ENCODE results near the gene CCDC57. TPM values are rescaled to one million over a fixed set of nuclear protein-coding genes. Genes with fewer than 3 reads are reported as not detected.

The CCDC57 gene
- total RNA-seq, 4 donors from 2014 or later = 23.5 to 87.5 (median 48.3) TPM

- Histone ChIP-seq H3K4me3 (peak overlapping the region in 1 of 4 donors; percentile 87), H3K27me3 (no peaks in the 10 kb centered on the region), H3K9me3 (no peaks in the 10 kb centered on the region), H3K36me3 (peaks cover 0 to 5% (median 2%) of the 10 kb centered on the region in 4 donors), H3K27ac (no peak overlapping the region), H3K4me1 (peaks cover 12 to 28% (median 27%) of the 10 kb centered on the region in 4 donors)
- in situ Hi-C loops (cut with MboI; ENCODE audit: low pct_ligation_motif_present in 1 of 4, low pct_unique_long_range_greater_than_20kb in 1 of 4, low sequenced_read_pairs in 3 of 4) = no loop called here
- no peak for DNase-seq
- TF ChIP-seq CTCF (IDR thresholded peaks at IDR 0.05) (no peak), POLR2AphosphoS5 (IDR thresholded peaks at IDR 0.05) (no peak), EP300 (IDR thresholded peaks at IDR 0.05; ENCODE audit: low read depth) (no peak), POLR2A (IDR thresholded peaks at IDR 0.05) (no peak)
- intact Hi-C loops (cut with DNase I; ENCODE audit: low total_unique reads) = no loop called here
- WGBS, 2 donors (ENCODE audit: low coverage in 1 of 2) = 89 to 93% methylated on average over 5 to 19 of the region's 19 CpGs
Measured at GRCh38 chr17:82053130-82053529, 159.5 kb downstream of the CCDC57 start.

GRCh38 chr17:82052638-82053059 lies 160.0 kb downstream of the CCDC57 start:
- WGBS, 2 donors (ENCODE audit: low coverage in 1 of 2) = 31% methylated on average over 13 of the region's 19 CpGs; no CpG with 5 or more reads in 1 of the 2 donors
- in situ Hi-C loops (cut with MboI; ENCODE audit: low pct_ligation_motif_present in 1 of 4, low pct_unique_long_range_greater_than_20kb in 1 of 4, low sequenced_read_pairs in 3 of 4) (no loop called here), intact Hi-C loops (cut with DNase I; ENCODE audit: low total_unique reads) (no loop called here)

GRCh38 chr17:82051776-82052637 lies 160.6 kb downstream of the CCDC57 start, which contains the start of the genes GPS1 and RFNG:
Gene GPS1, plus strand, starts transcription at chr17:82051898. Its CDS starts 34 bp downstream, at chr17:82051932.
Gene RFNG, minus strand, starts transcription at chr17:82051811. Its CDS starts 45 bp downstream, at chr17:82051766.
- peak; percentile 87 for DNase-seq
- Histone ChIP-seq H3K4me3 (peak within 1 kb of the TSS; percentile 80 to 89 (median 88)), H3K4me1 (peaks cover 12 to 28% (median 27%) of the 10 kb centered on the region in 4 donors), H3K27me3 (no peaks in the 10 kb centered on the region), H3K9me3 (no peaks in the 10 kb centered on the region), H3K36me3 (peaks cover 0 to 4% (median 0%) of the 10 kb centered on the region in 4 donors), H3K27ac (peak within 1 kb of the TSS; percentile 62 to 84 (median 74))
- TF ChIP-seq CTCF (IDR thresholded peaks at IDR 0.05) = no peak
- peak; percentile 34 to 46 (median 35) for TF ChIP-seq POLR2AphosphoS5 (IDR thresholded peaks at IDR 0.05)
- intact Hi-C loops (cut with DNase I; ENCODE audit: low total_unique reads) (no loop called here), in situ Hi-C loops (cut with MboI; ENCODE audit: low pct_ligation_motif_present in 1 of 4, low pct_unique_long_range_greater_than_20kb in 1 of 4, low sequenced_read_pairs in 3 of 4) (no loop called here)
- WGBS, 2 donors (ENCODE audit: low coverage in 1 of 2) = 0% methylated on average over 54 of the region's 94 CpGs; no CpG with 5 or more reads in 1 of the 2 donors

More at GRCh38 chr17:82052638-82053059, 160.0 kb downstream of the CCDC57 start:
- TF ChIP-seq POLR2AphosphoS5 (IDR thresholded peaks at IDR 0.05) (no peak), CTCF (IDR thresholded peaks at IDR 0.05) (no peak), EP300 (IDR thresholded peaks at IDR 0.05; ENCODE audit: low read depth) (no peak), POLR2A (IDR thresholded peaks at IDR 0.05) (no peak)
- peak overlapping the region; percentile 80 to 89 (median 88) for H3K4me3 ChIP-seq
- H3K9me3 ChIP-seq = no peaks in the 10 kb centered on the region
- no peaks in the 10 kb centered on the region for H3K27me3 ChIP-seq
- DNase-seq = no peak
- peak overlapping the region in 3 of 4 donors; percentile 71 to 84 (median 76) for H3K27ac ChIP-seq
- H3K4me1 ChIP-seq = peaks cover 12 to 28% (median 27%) of the 10 kb centered on the region in 4 donors
- H3K36me3 ChIP-seq = peaks cover 0 to 4% (median under 1%) of the 10 kb centered on the region in 4 donors

Other genes starting within 250 kb of the CCDC57 start
- gene ASPSCR1, start 235.2 kb downstream of the CCDC57 start, total RNA-seq = 10 to 100 TPM; 21.0 to 61.7 (median 41.3) TPM
- 100 to 1,000 TPM in 2 of 4 donors, 10 to 100 TPM in 2; 85.4 to 131 (median 104) TPM for gene CENPX, start 190.0 kb downstream of the CCDC57 start, total RNA-seq
- 10 to 100 TPM; 12.7 to 40.6 (median 23.5) TPM for gene LRRC45, start 189.5 kb downstream of the CCDC57 start, total RNA-seq
- 10 to 100 TPM in 1 of 4 donors, 1 to 10 TPM in 3; 2.6 to 11.1 (median 5.0) TPM for gene RAC3, start 181.2 kb downstream of the CCDC57 start, total RNA-seq
- gene DCXR, start 175.1 kb downstream of the CCDC57 start, total RNA-seq = 100 to 1,000 TPM in 1 of 4 donors, 10 to 100 TPM in 3; 49.4 to 117 (median 71.3) TPM
- gene RFNG, start 161.0 kb downstream of the CCDC57 start, total RNA-seq = 10 to 100 TPM; 33.2 to 92.0 (median 48.8) TPM
- 100 to 1,000 TPM in 2 of 4 donors, 10 to 100 TPM in 2; 42.0 to 160 (median 85.5) TPM for gene GPS1, start 160.9 kb downstream of the CCDC57 start, total RNA-seq
- 100 to 1,000 TPM in 3 of 4 donors, 10 to 100 TPM in 1; 98.6 to 306 (median 132) TPM for gene DUS1L, start 147.0 kb downstream of the CCDC57 start, total RNA-seq
- 100 to 1,000 TPM in 2 of 4 donors, 10 to 100 TPM in 2; 25.1 to 185 (median 99.4) TPM for gene FASN, start 114.6 kb downstream of the CCDC57 start, total RNA-seq
- gene SLC16A3, start 16.2 kb upstream of the CCDC57 start, total RNA-seq = 100 to 1,000 TPM in 1 of 4 donors, 10 to 100 TPM in 3; 11.5 to 105 (median 48.9) TPM
- gene CSNK1D, start 60.9 kb upstream of the CCDC57 start, total RNA-seq = 100 to 1,000 TPM in 2 of 4 donors, 10 to 100 TPM in 2; 86.0 to 230 (median 148) TPM
- gene CD7, start 104.8 kb upstream of the CCDC57 start, total RNA-seq = 1 to 10 TPM; 6.1 to 9.7 (median 7.4) TPM
- gene SECTM1, start 120.9 kb upstream of the CCDC57 start, total RNA-seq = 100 to 1,000 TPM in 2 of 4 donors, 10 to 100 TPM in 1, 1 to 10 TPM in 1; 5.8 to 127 (median 107) TPM
- not detected for gene TEX19, start 146.4 kb upstream of the CCDC57 start, total RNA-seq
- under 1 TPM in 1 of 4 donors, not detected in 3; 0.48 TPM for gene UTS2R, start 158.9 kb upstream of the CCDC57 start, total RNA-seq
- gene HEXD, start 205.5 kb upstream of the CCDC57 start, total RNA-seq = 100 to 1,000 TPM in 2 of 4 donors, 10 to 100 TPM in 2; 45.5 to 258 (median 102) TPM
- 10 to 100 TPM in 3 of 4 donors, 1 to 10 TPM in 1; 7.9 to 27.5 (median 25.9) TPM for gene OGFOD3, start 205.7 kb upstream of the CCDC57 start, total RNA-seq
- 100 to 1,000 TPM in 2 of 4 donors, 10 to 100 TPM in 2; 46.2 to 212 (median 86.2) TPM for gene CYBC1, start 237.9 kb upstream of the CCDC57 start, total RNA-seq
- gene NARF, start 245.9 kb upstream of the CCDC57 start, total RNA-seq = 100 to 1,000 TPM in 1 of 4 donors, 10 to 100 TPM in 3; 44.1 to 133 (median 61.1) TPM

All from transverse colon (tissue), 4 donors.